GM23248 (cell line): ENCODE results near the gene HYAL4. TPM values are rescaled to one million over a fixed set of nuclear protein-coding genes. Genes with fewer than 3 reads are reported as not detected.
"Not testable (repeated sequence)": the region's sequence is repeated elsewhere in the genome, so short reads cannot be mapped to it uniquely, and the experiment has no call there.

Experiments used
- DNase-seq: peaks from one replicate; pipeline ENCODE4 v3.0.0-alpha.2; 2015
- H2AFZ ChIP-seq: fragments of 200-600 bp; sonication (generic); 2 replicates; pipeline ENCODE4 v1.6.1; 2016; ENCODE audit warnings: antibody characterized with exemption
- H3F3A ChIP-seq: fragments of 200-600 bp; sonication (generic); 2 replicates; pipeline ENCODE4 v1.6.1; 2016; ENCODE audit warnings: mild to moderate bottlenecking, antibody characterized with exemption, mixed run types; ENCODE audit not compliant: insufficient read depth
- H3K27ac ChIP-seq: fragments of 200-600 bp; sonication (generic); 2 replicates; pipeline ENCODE4 v1.5.1; 2016; ENCODE audit warnings: mild to moderate bottlenecking
- H3K27me3 ChIP-seq: fragments of 200-600 bp; sonication (generic); replicated peaks from 2 replicates; pipeline ENCODE4 v1.6.1; 2016; ENCODE audit warnings: mild to moderate bottlenecking; ENCODE audit not compliant: insufficient read depth
- H3K36me3 ChIP-seq: fragments of 200-600 bp; sonication (generic); 2 replicates; pipeline ENCODE4 v1.6.1; 2016; ENCODE audit warnings: low read depth, mild to moderate bottlenecking
- H3K4me1 ChIP-seq: fragments of 200-600 bp; sonication (generic); 2 replicates; pipeline ENCODE4 v1.6.1; 2016; ENCODE audit warnings: mild to moderate bottlenecking; ENCODE audit not compliant: insufficient read depth
- H3K4me2 ChIP-seq: fragments of 200-600 bp; sonication (generic); one replicate; pipeline ENCODE4 v1.6.1; 2016; ENCODE audit warnings: mild to moderate bottlenecking; ENCODE audit not compliant: unreplicated experiment
- H3K4me3 ChIP-seq: fragments of 200-600 bp; sonication (generic); 2 replicates; pipeline ENCODE4 v1.5.1; 2016; ENCODE audit warnings: mild to moderate bottlenecking
- H3K79me2 ChIP-seq: fragments of 200-600 bp; sonication (generic); 2 replicates; pipeline ENCODE4 v1.6.1; 2016; ENCODE audit warnings: mild to moderate bottlenecking; ENCODE audit not compliant: insufficient read depth
- H3K9ac ChIP-seq: fragments of 200-600 bp; sonication (generic); 2 replicates; pipeline ENCODE4 v1.6.1; 2016; ENCODE audit warnings: mild to moderate bottlenecking
- H3K9me2 ChIP-seq: fragments of 200-600 bp; sonication (generic); 2 replicates; pipeline ENCODE4 v1.6.1; 2016; ENCODE audit warnings: mixed run types, mild to moderate bottlenecking, moderate library complexity; ENCODE audit not compliant: insufficient read depth
- H3K9me3 ChIP-seq: fragments of 200-600 bp; sonication (generic); one replicate; pipeline ENCODE4 v1.6.1; 2017; ENCODE audit warnings: low read depth
- H4K20me1 ChIP-seq: fragments of 200-600 bp; sonication (generic); 2 replicates; pipeline ENCODE4 v1.6.0; 2016; ENCODE audit not compliant: insufficient read depth
- EZH2 ChIP-seq: fragments of 200-600 bp; sonication (generic); IDR thresholded peaks from 2 replicates; pipeline ENCODE4 v1.6.1; 2018; ENCODE audit warnings: antibody characterized with exemption, mild to moderate bottlenecking; ENCODE audit not compliant: insufficient read depth, poor library complexity, severe bottlenecking
- EZH2phosphoT487 ChIP-seq: fragments of 200-600 bp; sonication (generic); IDR thresholded peaks from 2 replicates; pipeline ENCODE4 v1.6.1; 2018; ENCODE audit warnings: antibody characterized with exemption, moderate library complexity, mild to moderate bottlenecking, low read depth; ENCODE audit not compliant: insufficient read depth
- WGBS, 2 experiments: methylation state at CpG; one replicate each; pipeline ENCODE4 v1.1.6; 2015 to 2017; ENCODE audit warnings: low lambda C conversion rate in 2 of 2, low coverage in 1 of 2; ENCODE audit errors: missing lambda C conversion rate in 2 of 2; 5-methylcytosine and 5-hydroxymethylcytosine counted together
- in situ Hi-C: fragments of 300-500 bp; cut with MboI; formaldehyde crosslinking; loops from 2 replicates; pipeline ENCODE4 v1.15.0; 2020
- polyA plus RNA-seq: library from polyadenylated mRNA; unstranded; fragments of >200 nt; fragmentation: Nextera tagmentation; extraction: Ambion mirVana; gene quantifications from 2 replicates; pipeline ENCODE4 v1.2.1, GENCODE V29; 2016
- total RNA-seq: library from RNA; depleted of rRNA; stranded (reverse); fragments of >200 nt; shearing (Covaris generic); gene quantifications from 2 replicates; pipeline ENCODE4 v1.2.3, GENCODE V29; 2014

The HYAL4 gene
- total and polyA plus RNA-seq, 2 experiments from 2014 or later = not detected

- TF ChIP-seq EZH2phosphoT487 (no peak), EZH2 (no peak)
- in situ Hi-C loops = no loop called here
- Histone ChIP-seq H2AFZ (no peak overlapping the region), H3K27ac (no peak overlapping the region), H3F3A (no peaks in the 10 kb centered on the region), H3K4me3 (no peak overlapping the region), H3K4me2 (no peak overlapping the region), H3K9me3 (no peaks in the 10 kb centered on the region), H3K9me2 (0 out of 2 replicates have a peak, but pooled peaks cover 4% of the 10 kb centered on the region), H3K9ac (no peak overlapping the region), H3K27me3 (no peaks in the 10 kb centered on the region), H4K20me1 (no peaks in the 10 kb centered on the region), H3K36me3 (no peaks in the 10 kb centered on the region), H3K4me1 (no peaks in the 10 kb centered on the region), H3K79me2 (no peaks in the 10 kb centered on the region)
- no peak for DNase-seq
- WGBS, 2 experiments = 65 to 72% methylated on average over 3 of the region's 3 CpGs
These were observed 28.1 kb upstream of the HYAL4 start for GRCh38 chr7:123816916-123817315.

GRCh38 chr7:123819001-123819400 is 26.0 kb upstream of the HYAL4 start:
- Histone ChIP-seq H3K27me3 (no peaks in the 10 kb centered on the region), H3K4me1 (no peaks in the 10 kb centered on the region), H2AFZ (no peak overlapping the region), H3K27ac (no peak overlapping the region), H4K20me1 (no peaks in the 10 kb centered on the region), H3K4me3 (no peak overlapping the region), H3K9ac (no peak overlapping the region), H3F3A (no peaks in the 10 kb centered on the region), H3K79me2 (no peaks in the 10 kb centered on the region), H3K9me3 (no peaks in the 10 kb centered on the region), H3K4me2 (no peak overlapping the region), H3K9me2 (0 out of 2 replicates have a peak, but pooled peaks cover 4% of the 10 kb centered on the region), H3K36me3 (no peaks in the 10 kb centered on the region)
- 14% methylated on average over 4 of the region's 4 CpGs for WGBS, 2 experiments
- DNase-seq = no peak
- TF ChIP-seq EZH2 (no peak), EZH2phosphoT487 (no peak)
- in situ Hi-C loops = no loop called here

GRCh38 chr7:123819795-123820194 is 25.2 kb upstream of the HYAL4 start:
- in situ Hi-C loops, H3K9me3 ChIP-seq, H3K27me3 ChIP-seq, DNase-seq, H3K27ac ChIP-seq, H3K4me3 ChIP-seq, H3K9me2 ChIP-seq, H4K20me1 ChIP-seq, H3K4me1 ChIP-seq, H3F3A ChIP-seq, H2AFZ ChIP-seq, H3K36me3 ChIP-seq, H3K79me2 ChIP-seq, H3K4me2 ChIP-seq, H3K9ac ChIP-seq: not testable (repeated sequence)
- WGBS, 2 experiments = 30 to 40% methylated on average over 4 of the region's 4 CpGs

- H3K27me3 ChIP-seq = no peaks in the 10 kb centered on the region; the same call in 1 of the 2 replicates
- no peak overlapping the region for H3K4me3 ChIP-seq
- no peaks in the 10 kb centered on the region for H3K4me1 ChIP-seq
- no peak for DNase-seq
- H3F3A ChIP-seq = no peaks in the 10 kb centered on the region
- H3K79me2 ChIP-seq = no peaks in the 10 kb centered on the region
- TF ChIP-seq EZH2 = no peak
- no peak for TF ChIP-seq EZH2phosphoT487
- 0 out of 2 replicates have a peak, but pooled peaks cover 4% of the 10 kb centered on the region for H3K9me2 ChIP-seq
- 28 to 30% methylated on average over 2 of the region's 2 CpGs for WGBS, 2 experiments
- no peaks in the 10 kb centered on the region for H4K20me1 ChIP-seq
- no peaks in the 10 kb centered on the region for H3K36me3 ChIP-seq
- no peak overlapping the region for H3K4me2 ChIP-seq
- no peak overlapping the region for H3K9ac ChIP-seq
- H2AFZ ChIP-seq = no peak overlapping the region
- no peak overlapping the region for H3K27ac ChIP-seq
- in situ Hi-C loops = no loop called here
- no peaks in the 10 kb centered on the region for H3K9me3 ChIP-seq
These were observed 24.1 kb upstream of the HYAL4 start for GRCh38 chr7:123820864-123821263.

- in situ Hi-C loops = no loop called here
- Histone ChIP-seq H3K27me3 (no peaks in the 10 kb centered on the region; the same call in 1 of the 2 replicates), H3K4me2 (no peak overlapping the region), H3F3A (no peaks in the 10 kb centered on the region), H3K9ac (no peak overlapping the region), H3K4me3 (no peak overlapping the region), H4K20me1 (no peaks in the 10 kb centered on the region), H3K79me2 (no peaks in the 10 kb centered on the region), H3K27ac (no peak overlapping the region), H3K36me3 (no peaks in the 10 kb centered on the region), H3K9me3 (no peaks in the 10 kb centered on the region), H3K9me2 (0 out of 2 replicates have a peak, but pooled peaks cover 4% of the 10 kb centered on the region), H3K4me1 (no peaks in the 10 kb centered on the region), H2AFZ (no peak overlapping the region)
- TF ChIP-seq EZH2phosphoT487 (no peak), EZH2 (no peak)
- 12 to 29% methylated on average over 1 of the region's 1 CpG for WGBS, 2 experiments
- DNase-seq = no peak
These were observed 23.6 kb upstream of the HYAL4 start for GRCh38 chr7:123821320-123821719.
